Neural crest cell (in vitro differentiated cells): ENCODE results near the gene EBF3. TPM values are rescaled to one million over a fixed set of nuclear protein-coding genes. Genes with fewer than 3 reads are reported as not detected.

Experiments used
- DNase-seq: peaks from one replicate; pipeline ENCODE4 v3.0.0; 2021; ENCODE audit warnings: low read depth, mixed read lengths, low spot score
- H3K27ac Mint-ChIP-seq: one replicate; pipeline ENCODE4 v1.8.0; 2021; ENCODE audit warnings: mild to moderate bottlenecking, mixed read lengths; ENCODE audit not compliant: unreplicated experiment
- H3K27me3 Mint-ChIP-seq: 2 replicates; pipeline ENCODE4 v1.8.0; 2021; ENCODE audit warnings: low read depth, mild to moderate bottlenecking, mixed read lengths
- H3K36me3 Mint-ChIP-seq: 2 replicates; pipeline ENCODE4 v1.8.0; 2021; ENCODE audit warnings: low read depth, mild to moderate bottlenecking, mixed read lengths
- H3K4me1 Mint-ChIP-seq: 2 replicates; pipeline ENCODE4 v1.8.0; 2021; ENCODE audit warnings: mixed read lengths
- H3K4me3 Mint-ChIP-seq: one replicate; pipeline ENCODE4 v1.8.0; 2021; ENCODE audit warnings: mild to moderate bottlenecking, mixed read lengths
- H3K9me3 Mint-ChIP-seq: 2 replicates; pipeline ENCODE4 v1.8.0; 2021; ENCODE audit warnings: mixed read lengths
- total RNA-seq: library from RNA; stranded (reverse); gene quantifications from 2 replicates; pipeline ENCODE4 v1.2.1, GENCODE V29; 2021
- TF ChIP-seq, protein P1 (sequence below): fragments of 200-600 bp; sonication (generic); conservative IDR thresholded peaks from 2 replicates; pipeline ENCODE4 v1.5.0; 2021; ENCODE audit warnings: antibody characterized with exemption, mild to moderate bottlenecking

The EBF3 gene
- total RNA-seq, 1 donor from 2014 or later = 11.6 TPM

DNA sequence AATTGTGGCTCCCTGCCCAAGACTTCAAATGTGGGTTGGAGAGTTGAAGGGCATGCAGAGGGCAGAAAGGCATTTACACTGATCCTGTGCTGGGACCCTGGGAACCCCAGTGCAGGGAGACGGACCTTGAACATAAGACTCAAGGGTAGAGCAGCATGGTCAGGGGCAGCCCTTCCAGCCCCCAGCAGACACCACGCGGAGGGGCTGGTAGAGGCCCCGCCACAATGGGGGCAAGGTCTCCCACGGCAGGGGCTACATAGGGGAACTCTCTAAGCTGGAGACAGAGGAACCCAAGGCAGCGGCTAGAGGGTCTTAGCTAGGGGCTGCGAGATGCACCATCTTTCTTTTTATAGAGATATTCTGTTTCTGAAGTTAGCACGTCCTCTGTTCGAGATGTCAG, 45.2 kb upstream of the EBF3 start:
- Mint-ChIP-seq H3K27me3 (peaks cover 29% of the 10 kb centered on the region), H3K4me1 (peaks cover 11% of the 10 kb centered on the region), H3K27ac (no peak overlapping the region), H3K4me3 (no peak overlapping the region), H3K9me3 (no peaks in the 10 kb centered on the region), H3K36me3 (no peaks in the 10 kb centered on the region)
- no peak for DNase-seq
- TF ChIP-seq, protein P1, sequence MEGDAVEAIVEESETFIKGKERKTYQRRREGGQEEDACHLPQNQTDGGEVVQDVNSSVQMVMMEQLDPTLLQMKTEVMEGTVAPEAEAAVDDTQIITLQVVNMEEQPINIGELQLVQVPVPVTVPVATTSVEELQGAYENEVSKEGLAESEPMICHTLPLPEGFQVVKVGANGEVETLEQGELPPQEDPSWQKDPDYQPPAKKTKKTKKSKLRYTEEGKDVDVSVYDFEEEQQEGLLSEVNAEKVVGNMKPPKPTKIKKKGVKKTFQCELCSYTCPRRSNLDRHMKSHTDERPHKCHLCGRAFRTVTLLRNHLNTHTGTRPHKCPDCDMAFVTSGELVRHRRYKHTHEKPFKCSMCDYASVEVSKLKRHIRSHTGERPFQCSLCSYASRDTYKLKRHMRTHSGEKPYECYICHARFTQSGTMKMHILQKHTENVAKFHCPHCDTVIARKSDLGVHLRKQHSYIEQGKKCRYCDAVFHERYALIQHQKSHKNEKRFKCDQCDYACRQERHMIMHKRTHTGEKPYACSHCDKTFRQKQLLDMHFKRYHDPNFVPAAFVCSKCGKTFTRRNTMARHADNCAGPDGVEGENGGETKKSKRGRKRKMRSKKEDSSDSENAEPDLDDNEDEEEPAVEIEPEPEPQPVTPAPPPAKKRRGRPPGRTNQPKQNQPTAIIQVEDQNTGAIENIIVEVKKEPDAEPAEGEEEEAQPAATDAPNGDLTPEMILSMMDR = no peak

DNA sequence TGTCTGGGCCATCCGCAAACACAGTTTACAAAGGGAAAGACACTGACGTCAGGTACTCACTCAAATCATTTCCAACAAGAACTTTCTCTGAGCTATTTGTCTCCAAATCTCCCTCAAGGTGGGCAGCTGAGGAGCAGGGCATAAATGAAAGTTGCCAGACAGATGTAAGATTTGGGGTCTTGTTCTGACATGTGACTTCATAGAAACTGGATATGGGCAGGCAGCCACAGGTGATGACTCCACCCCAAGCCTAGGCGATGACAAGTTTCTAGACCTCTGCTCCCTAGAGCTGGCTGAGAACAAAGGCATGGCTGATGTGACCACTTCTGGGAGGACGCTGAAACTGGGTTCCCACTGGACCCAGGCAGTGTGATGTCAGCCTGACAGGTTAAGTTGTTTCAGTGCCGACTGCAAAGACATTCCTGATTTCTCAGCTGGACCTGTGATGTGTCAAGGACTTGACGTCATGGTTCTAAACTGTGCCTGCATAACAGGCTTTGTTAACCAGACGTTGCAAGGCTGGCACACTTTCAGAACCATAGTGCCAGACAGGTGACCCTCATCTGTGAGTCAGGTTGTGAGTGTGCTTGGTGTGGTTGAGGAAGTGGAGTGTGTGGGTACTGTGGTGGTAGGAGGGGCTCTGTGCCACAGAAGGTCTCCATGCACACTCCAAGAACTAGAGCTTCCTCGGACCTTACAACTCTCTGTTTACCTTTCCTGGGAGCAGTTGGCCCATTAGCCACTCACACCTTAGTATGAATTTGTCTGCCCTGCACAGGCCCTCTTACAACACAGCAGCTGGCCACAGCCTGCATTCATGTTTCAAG, 39.9 kb upstream of the EBF3 start:
- no peak overlapping the region for H3K4me3 Mint-ChIP-seq
- no peaks in the 10 kb centered on the region for H3K4me1 Mint-ChIP-seq
- peaks cover 43% of the 10 kb centered on the region for H3K27me3 Mint-ChIP-seq
- no peak overlapping the region for H3K27ac Mint-ChIP-seq
- TF ChIP-seq, protein P1 = no peak
- H3K36me3 Mint-ChIP-seq = no peaks in the 10 kb centered on the region
- H3K9me3 Mint-ChIP-seq = peaks cover 5% of the 10 kb centered on the region
- no peak for DNase-seq

DNA sequence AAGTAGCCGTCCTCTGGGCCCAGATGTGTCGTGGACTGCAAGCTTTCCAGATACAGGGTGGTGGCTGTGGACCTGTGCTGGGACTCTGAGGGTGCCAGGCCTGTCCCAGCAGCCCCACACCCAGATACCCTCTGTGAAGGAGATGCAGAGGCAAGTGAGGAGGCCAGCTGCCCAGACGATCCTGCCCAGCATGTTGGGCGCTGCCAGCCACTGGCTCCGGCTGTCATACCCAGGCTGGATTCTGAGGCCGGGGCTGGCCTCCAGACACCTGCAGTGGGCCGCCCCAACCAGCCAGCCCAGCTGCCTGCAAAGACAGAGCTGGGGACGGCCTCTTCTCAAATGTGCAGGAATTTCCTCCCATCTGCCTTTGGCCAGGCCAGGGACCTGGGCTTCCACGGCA, 39.1 kb upstream of the EBF3 start:
- DNase-seq = no peak
- peaks cover 48% of the 10 kb centered on the region for H3K27me3 Mint-ChIP-seq
- H3K27ac Mint-ChIP-seq = no peak overlapping the region
- no peaks in the 10 kb centered on the region for H3K36me3 Mint-ChIP-seq
- TF ChIP-seq, protein P1 = no peak
- H3K9me3 Mint-ChIP-seq = peaks cover 8% of the 10 kb centered on the region
- H3K4me1 Mint-ChIP-seq = no peaks in the 10 kb centered on the region
- no peak overlapping the region for H3K4me3 Mint-ChIP-seq

DNA sequence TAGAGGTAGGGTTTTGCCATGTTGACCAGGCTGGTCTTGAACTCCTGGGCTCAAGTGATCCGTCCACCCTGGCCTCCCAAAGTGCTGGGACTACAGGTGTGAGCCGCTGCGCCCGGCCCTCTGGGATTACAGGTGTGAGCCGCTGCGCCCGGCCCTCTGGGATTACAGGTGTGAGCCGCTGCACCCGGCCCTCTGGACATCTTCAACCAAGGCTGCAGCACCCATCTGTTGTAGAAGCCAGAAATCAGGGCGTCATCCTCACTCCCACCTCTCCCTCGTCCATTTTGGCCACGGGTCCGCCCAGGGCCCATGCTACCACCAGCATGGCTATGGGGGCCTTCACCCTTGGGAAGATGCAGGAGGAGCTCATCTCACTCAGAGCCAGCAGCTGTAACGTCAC, 38.5 kb upstream of the EBF3 start:
- peaks cover 53% of the 10 kb centered on the region for H3K27me3 Mint-ChIP-seq
- no peak for DNase-seq

DNA sequence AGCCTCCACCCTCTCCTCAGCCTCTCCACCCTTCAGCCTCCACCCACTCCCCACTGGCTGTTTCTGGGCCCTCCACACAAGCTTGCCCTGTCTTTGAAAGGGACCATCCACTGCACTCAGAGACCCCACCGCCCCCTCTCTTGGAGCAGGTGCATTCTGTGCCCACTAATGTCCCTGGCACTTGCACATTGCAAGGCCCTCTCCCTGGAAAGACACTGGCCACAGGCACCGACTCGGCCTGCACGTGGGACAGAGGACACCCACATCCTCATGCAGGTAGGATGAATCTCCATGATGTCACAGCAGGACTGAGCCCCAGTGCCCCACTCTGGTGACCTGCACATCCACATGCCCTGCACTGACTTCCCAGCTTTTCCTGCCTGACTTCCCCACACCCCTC, 36.8 kb upstream of the EBF3 start:
- DNase-seq = no peak
- H3K4me3 Mint-ChIP-seq = no peak overlapping the region
- peaks cover 15% of the 10 kb centered on the region for H3K9me3 Mint-ChIP-seq
- H3K27me3 Mint-ChIP-seq = peaks cover 52% of the 10 kb centered on the region
- H3K4me1 Mint-ChIP-seq = no peaks in the 10 kb centered on the region
- H3K36me3 Mint-ChIP-seq = no peaks in the 10 kb centered on the region
- TF ChIP-seq, protein P1 = no peak
- H3K27ac Mint-ChIP-seq = no peak overlapping the region

More for the DNA sequence above, 38.5 kb upstream of the EBF3 start:
- TF ChIP-seq, protein P1 = no peak
- no peak overlapping the region for H3K4me3 Mint-ChIP-seq
- H3K27ac Mint-ChIP-seq = no peak overlapping the region
- peaks cover 13% of the 10 kb centered on the region for H3K9me3 Mint-ChIP-seq
- H3K4me1 Mint-ChIP-seq = no peaks in the 10 kb centered on the region
- no peaks in the 10 kb centered on the region for H3K36me3 Mint-ChIP-seq
